ENCODE measurements around the gene CHSY1. TPM values are rescaled to one million over a fixed set of nuclear protein-coding genes. Genes with fewer than 3 reads are reported as not detected.

The CHSY1 gene
- total RNA-seq, 2 experiments from 2014 or later = 5.0 to 14.3 TPM

GRCh38 chr15:101228313-101228712, 23.5 kb downstream of the CHSY1 start:
- intact Hi-C loops (cut with micrococcal nuclease; ENCODE audit: unreplicated experiment) = no loop called here
- no peak overlapping the region for H3K27ac ChIP-seq (ENCODE audit: low read depth, low read length, poor library complexity, severe bottlenecking)
- no peak for TF ChIP-seq CTCF (conservative IDR thresholded peaks at IDR 0.05; ENCODE audit: low read length)
- no peak for TF ChIP-seq EZH2phosphoT487 (IDR thresholded peaks at IDR 0.05; ENCODE audit: borderline replicate concordance, low read depth, low read length)
- H3K4me1 ChIP-seq (ENCODE audit: insufficient read depth, low read length, poor library complexity, severe bottlenecking) = no peaks in the 10 kb centered on the region
- H2AFZ ChIP-seq (ENCODE audit: low read length) = no peak overlapping the region
- no peak overlapping the region for H3K4me2 ChIP-seq (ENCODE audit: low read length)
- no TSS peak for BruUV-seq (replicated peaks)
- DNase-seq (ENCODE audit: low spot score) = no peak
- H3K79me2 ChIP-seq (ENCODE audit: insufficient read depth, low read depth, low read length) = no peaks in the 10 kb centered on the region
- H4K20me1 ChIP-seq (ENCODE audit: insufficient read depth, low read length) = no peaks in the 10 kb centered on the region
- peaks cover 6% of the 10 kb centered on the region; the same call in 1 of the 2 replicates for H3K9me3 ChIP-seq (ENCODE audit: low read length)
- H3K4me3 ChIP-seq (ENCODE audit: low read depth, low read length, poor library complexity, severe bottlenecking) = no peak overlapping the region
- H3K9me2 ChIP-seq (ENCODE audit: insufficient read depth, low read length) = no peaks in the 10 kb centered on the region
- ChIA-PET CTCF (ENCODE audit: unreplicated experiment) (no interaction called here), POLR2A (interaction anchor here (0.5 to 1.2 kb wide), 2 partner anchors 17 to 68 kb away, joined by 3 read pairs; no protein-coding TSS in a partner anchor)
- no peaks in the 10 kb centered on the region for H3K36me3 ChIP-seq (ENCODE audit: insufficient read depth, low read length)

- ChIA-PET POLR2A (no interaction called here), CTCF (ENCODE audit: unreplicated experiment) (no interaction called here)
- no peak overlapping the region for H3K4me2 ChIP-seq (ENCODE audit: low read length)
Observed at GRCh38 chr15:101225658-101226057, 26.2 kb downstream of the CHSY1 start.

More at GRCh38 chr15:101225658-101226057, 26.2 kb downstream of the CHSY1 start:
- Histone ChIP-seq H3K27ac (ENCODE audit: low read depth, low read length, poor library complexity, severe bottlenecking) (no peak overlapping the region), H3K79me2 (ENCODE audit: insufficient read depth, low read depth, low read length) (no peaks in the 10 kb centered on the region), H3K4me1 (ENCODE audit: insufficient read depth, low read length, poor library complexity, severe bottlenecking) (no peaks in the 10 kb centered on the region), H4K20me1 (ENCODE audit: insufficient read depth, low read length) (no peaks in the 10 kb centered on the region), H3K9me2 (ENCODE audit: insufficient read depth, low read length) (no peaks in the 10 kb centered on the region), H3K9me3 (ENCODE audit: low read length) (peaks cover 6% of the 10 kb centered on the region; the same call in 1 of the 2 replicates), H3K36me3 (ENCODE audit: insufficient read depth, low read length) (no peaks in the 10 kb centered on the region), H3K4me3 (ENCODE audit: low read depth, low read length, poor library complexity, severe bottlenecking) (no peak overlapping the region), H2AFZ (ENCODE audit: low read length) (no peak overlapping the region)
- no peak for DNase-seq (ENCODE audit: low spot score)
- no TSS peak for BruUV-seq (replicated peaks)
- no peak for TF ChIP-seq CTCF (conservative IDR thresholded peaks at IDR 0.05; ENCODE audit: low read length)
- TF ChIP-seq EZH2phosphoT487 (IDR thresholded peaks at IDR 0.05; ENCODE audit: borderline replicate concordance, low read depth, low read length) = no peak
- intact Hi-C loops (cut with micrococcal nuclease; ENCODE audit: unreplicated experiment) = no loop called here
